Stimulated activated CD8-positive, alpha-beta memory T cell treated with anti-CD3 and anti-CD28 coated beads, Interleukin-2, amount 100 ng/mL, for 48 hours (primary cell): ENCODE measurements around the gene CMYA5.
"Not testable (repeated sequence)": the region's sequence is repeated elsewhere in the genome, so short reads cannot be mapped to it uniquely, and the experiment has no call there.

Experiments used
- DNase-seq, 2 donors: peaks; one replicate each; pipeline ENCODE4 v3.0.0-alpha.2; 2020; ENCODE audit warnings: low read depth in 2 of 2

CMYA5 gene

DNA sequence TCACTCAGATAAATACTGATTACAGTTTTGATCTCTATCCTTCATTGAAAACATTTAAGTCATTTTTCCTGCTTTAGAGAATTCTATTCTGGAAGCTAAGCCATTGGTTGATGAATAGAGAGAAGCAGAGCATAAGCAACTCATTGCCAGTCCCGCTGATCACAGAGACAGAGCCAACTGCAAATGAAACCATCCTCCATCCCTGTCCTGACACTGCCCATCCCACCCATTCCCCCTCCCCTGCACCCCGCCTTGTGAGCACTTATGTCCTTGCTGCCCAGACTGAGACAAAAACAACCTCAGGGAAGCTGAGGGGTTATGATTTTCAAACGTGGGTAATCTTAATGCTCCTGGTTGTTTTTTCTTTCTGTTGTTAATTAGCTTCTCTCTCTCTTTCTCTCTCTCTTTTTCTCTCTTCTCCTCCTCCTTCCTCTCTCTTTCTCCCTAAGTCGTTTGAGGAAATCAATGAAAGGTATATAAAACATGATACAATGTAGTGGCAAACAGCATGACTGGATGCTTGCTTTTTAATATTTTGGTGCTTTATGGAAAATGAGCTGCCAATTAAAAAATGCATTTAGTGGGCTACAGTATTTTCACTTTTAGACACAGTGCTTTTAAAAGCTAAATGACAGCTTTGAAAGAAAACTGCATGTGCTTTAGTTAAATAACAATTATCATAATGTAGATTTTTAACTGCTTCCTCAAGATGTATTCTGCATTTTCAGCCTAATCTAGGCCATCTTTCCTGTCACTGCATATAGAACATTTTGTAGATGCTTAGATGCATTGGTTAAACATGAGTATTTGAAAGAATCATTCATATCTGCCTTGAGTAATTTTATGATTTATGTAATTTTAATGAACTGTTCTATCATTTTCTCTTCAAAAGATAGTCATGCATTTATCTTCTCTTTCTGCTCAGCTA lies 57.3 kb downstream of the CMYA5 start:
- DNase-seq, result no peak

DNA sequence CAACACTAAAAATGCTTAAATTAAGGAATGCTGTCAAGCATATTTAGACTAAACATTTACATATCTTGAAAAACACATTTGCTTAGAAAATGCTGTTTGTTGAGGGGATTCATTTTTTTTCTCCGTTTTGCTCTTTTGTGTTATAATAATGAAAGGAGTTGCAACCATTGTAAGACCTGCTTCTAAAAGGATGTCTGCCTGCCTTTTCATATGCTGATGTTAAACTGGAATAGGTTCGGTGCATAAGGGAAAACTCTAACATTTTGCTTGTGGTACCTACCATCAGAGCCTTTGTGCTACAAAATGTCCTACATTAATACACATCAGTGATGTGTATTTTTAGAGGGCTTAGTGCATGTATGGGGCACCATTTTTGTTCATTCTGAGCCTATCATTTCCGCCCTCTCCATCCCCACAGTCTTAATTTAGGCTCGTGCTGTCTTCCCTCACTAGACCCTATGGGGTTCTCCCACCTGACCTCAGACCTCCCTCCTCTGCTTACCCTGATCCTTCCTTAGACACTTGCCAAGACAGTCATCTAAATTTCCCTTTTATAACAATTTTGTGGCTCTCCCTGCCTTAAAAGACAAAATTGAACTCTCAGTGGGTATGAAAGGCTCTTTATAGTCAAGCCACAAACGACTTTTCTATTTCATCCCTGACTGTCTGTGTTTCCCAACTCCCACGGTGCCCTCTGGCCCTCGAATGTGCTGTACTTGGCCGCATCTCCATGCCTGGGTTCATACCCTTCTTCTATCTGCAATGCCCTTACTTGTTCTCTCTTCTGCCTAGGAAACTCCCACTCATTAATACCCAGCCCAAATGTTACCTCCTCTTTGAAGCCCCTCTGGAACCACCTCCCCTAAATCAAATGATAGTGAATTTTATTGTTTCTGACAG lies 61.2 kb downstream of the CMYA5 start:
- DNase-seq, result no peak

DNA sequence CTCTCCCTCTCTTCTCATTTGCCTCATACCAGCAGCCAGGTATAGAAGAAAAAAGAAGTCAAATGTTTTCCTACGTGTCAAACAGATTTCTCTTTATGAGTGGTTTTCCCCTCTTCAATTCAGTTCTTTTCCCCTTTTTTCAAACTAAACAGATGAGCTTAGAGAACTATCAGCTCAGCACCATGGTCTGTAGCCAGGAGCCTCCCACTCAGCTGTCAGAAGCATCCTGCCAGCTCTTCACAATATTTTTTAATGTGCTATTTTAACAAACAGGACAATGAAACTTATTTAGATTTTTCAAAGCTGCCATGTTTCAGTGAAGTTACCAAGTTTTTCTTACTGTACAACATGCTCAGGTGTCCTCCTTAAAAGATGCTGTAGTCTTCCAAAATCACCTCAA lies 63.5 kb downstream of the CMYA5 start:
- no peak for DNase-seq

DNA sequence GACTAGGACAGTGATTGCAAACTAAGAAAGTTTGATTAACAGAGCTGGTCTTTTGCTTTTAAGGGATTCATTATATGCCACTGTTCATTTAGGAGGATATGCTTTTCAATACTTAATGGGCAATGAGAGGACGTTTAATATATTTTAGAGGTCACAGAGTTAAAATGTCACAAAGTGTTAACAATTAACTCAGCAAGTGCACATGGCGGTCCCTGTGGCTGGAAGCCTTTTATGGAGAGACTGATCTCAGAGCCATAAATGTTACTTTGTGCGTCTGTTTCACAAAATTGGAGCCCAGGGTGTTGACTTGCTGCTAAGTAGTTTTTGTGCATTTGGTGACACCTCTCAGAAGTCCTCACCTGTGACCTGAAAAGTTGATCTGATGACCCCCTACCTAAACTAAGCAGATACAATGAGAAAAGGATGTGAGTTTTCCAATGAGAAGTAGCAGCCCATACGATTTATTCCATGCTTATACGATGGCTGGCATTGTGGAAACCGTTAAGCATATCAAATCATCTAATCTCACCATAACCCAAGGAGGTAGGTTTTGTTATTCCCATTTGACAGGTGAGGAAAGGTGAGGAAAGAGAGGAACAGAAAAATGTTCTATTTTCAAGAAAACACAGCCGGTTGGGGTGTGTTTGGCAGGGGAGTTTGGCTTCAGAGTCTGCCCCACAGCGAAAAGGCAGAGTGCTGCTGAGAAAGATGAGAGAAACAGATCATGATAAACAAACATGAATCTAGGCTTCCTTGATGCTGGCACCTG lies 64.4 kb downstream of the CMYA5 start:
- DNase-seq, result no peak

DNA sequence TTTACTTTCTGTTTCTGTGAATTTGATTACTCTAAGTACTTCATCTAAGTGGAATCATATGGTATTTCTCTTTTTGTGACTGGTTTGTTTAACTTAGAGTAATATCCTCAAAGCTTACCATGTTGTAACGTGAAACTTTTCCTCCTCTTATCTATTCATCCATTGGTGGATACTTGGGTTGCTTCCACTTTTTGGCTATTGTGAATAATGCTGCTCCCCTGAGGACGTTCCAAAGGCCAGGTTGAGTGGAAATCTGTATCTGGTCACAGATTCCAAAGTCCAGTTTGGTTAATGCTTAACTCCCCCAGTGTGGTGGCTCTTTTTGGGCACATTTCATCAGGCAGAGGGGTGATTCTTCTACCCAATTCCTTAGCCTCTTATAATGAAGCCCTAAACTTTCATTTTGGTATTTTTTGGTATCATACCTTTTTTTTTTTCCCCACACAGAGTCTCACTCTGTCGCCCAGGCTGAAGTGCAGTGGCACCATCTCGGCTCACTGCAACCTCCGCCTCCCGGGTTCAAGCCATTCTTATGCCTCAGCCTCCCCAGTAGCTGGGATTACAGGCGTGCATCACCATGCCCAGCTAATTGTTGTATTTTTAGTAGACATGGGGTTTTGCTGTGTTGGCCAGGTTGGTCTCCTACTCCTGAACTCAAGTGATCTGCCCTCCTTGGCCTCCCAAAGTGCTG lies 65.4 kb downstream of the CMYA5 start:
- DNase-seq, result no peak

DNA sequence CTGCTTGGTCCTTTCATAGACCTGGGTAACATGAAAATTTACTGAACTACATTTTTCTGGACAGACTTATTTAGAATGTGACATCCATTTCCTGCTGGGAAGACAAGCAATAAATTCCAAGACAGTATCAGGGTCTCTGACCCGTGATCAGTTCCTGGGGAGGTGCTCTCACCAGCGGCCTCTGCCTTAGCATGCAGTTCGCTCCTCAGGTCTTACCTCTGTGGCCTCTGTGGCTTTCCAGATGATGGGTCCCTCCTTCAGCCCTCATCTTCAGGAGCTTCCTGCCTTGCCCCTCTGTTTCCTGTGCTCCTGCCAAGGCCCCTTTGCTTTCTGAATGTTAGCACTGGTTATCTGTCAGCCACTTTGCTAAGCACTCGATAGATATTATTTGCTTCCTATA lies 66.4 kb downstream of the CMYA5 start:
- no peak for DNase-seq

DNA sequence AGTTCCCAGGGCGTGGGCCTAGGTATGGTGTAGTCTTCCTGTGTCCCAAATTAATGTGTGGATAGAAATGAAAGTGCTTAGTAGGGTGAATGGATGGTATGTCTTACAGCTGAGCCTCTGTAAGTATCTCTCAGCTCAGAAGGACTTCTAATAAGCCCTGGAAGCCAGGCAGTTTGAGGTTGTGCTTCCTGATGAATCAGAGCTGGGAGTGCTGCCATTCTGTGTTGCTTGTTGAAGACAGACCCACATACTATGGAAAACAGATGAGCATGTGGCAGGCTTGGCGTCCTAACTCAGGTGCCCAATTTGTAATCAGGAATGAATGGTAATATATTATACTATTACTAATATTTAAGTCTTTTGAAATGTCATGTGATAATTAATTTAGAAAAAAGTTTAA lies 69.8 kb downstream of the CMYA5 start:
- no peak for DNase-seq

DNA sequence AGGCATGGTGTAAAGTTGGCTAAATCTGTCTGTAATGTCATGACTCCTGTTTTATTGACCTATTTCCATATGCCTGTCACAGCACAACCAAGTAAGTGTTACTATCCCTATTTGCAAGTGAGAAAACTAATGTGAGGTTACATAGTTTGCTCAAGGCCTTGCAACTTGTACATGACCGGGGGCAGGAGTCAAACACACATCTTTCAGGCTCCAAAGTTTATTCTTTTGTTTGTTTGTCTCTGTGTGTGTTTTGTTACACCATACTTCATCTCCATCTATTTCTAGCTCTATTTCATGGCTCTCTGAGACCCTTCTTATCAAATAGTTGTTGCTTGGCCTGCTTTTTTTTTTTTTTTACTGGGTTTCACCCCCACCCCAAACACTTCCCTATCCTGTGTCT lies 70.2 kb downstream of the CMYA5 start:
- DNase-seq, result no peak

DNA sequence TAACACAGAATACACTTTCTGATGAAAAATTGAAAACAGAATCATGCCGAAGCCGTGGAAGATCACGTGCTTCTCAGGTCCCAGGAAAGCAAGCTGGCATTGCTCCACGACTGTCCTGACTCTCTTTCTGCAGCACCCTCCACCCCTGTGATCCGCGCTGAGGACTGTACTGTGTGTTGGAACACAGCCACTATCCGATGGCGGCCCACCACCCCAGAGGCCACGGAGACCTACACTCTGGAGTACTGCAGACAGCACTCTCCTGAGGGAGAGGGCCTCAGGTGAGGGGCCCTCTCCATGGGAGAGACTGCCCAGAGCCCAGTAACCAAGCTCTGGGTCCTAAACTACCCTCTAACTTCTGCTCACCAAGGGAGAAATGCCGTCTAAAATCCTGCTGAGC lies 73.3 kb downstream of the CMYA5 start:
- DNase-seq, result no peak

DNA sequence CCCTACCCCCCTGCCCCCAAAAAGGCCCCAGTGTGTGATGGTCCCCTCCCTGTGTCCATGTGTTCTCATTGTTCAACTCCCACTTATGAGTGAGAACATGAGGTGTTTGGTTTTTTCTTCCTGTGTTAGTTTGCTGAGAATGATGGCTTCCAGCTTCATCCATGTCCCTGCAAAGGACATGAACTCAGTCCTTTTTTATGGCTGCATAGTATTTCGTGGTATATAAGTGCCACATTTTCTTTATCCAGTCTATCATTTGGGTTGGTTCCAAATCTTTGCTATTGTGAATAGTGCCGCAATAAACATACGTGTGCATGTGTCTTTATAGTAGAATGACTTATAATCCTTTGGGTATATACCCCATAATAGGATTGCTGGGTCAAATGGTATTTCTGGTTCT lies 74.5 kb downstream of the CMYA5 start:
- not testable (repeated sequence) for DNase-seq

DNA sequence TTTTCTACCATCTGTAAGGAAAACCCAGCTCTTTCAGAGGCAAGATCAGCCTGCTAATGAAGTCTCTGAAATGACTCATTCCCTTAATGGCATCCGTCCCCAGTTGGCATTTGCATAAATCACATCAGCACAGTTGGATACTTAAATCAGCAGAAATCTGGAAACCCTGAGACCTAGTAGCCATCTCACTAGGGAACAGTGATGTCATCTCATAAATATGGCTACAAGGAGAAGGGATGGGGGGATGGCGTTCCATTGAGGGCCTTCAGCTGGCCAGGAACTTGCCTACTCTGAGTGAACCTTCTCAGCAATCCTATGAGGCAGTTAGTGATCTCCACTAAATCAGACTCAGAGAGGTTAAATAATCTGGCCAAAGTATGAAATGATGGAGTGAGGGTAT lies 81.8 kb downstream of the CMYA5 start:
- no peak for DNase-seq

DNA sequence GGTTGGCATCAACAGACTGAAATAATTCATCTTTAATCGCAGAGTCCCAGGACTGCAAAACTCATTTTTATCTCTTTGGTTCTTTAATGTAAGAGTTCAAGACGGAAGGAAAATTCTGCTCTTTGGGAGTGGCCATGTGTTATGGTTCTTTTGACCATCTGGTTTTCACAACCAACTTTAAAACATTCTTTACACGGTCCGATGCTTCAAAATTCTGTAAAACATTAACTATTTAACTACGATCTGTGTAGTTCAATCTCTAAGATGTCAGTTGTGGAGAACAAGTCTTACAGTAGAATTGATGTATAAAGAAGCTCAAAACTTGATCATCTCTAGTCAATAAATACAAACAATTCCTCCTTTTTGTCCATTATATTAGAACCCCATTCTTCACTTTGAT lies 83.0 kb downstream of the CMYA5 start:
- DNase-seq, result no peak

DNA sequence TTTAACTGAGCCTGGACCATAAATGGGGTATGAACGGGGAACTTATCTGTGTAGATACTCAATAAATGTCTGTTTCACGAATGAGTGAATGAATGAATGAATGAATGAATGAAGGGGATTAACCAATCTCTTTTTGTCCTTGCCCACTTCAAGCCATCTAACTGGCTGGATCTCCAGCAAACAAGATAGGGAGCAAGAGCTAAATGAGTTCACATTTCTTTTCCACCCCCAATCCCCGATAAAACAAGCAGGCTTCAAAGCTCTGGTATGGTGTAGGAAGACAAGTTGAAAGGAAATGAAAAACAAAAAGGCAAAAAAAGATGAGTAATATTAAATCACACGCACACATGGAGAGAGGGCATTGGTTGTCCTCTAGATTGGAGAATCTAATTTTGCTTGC lies 84.0 kb downstream of the CMYA5 start:
- DNase-seq, result no peak

DNA sequence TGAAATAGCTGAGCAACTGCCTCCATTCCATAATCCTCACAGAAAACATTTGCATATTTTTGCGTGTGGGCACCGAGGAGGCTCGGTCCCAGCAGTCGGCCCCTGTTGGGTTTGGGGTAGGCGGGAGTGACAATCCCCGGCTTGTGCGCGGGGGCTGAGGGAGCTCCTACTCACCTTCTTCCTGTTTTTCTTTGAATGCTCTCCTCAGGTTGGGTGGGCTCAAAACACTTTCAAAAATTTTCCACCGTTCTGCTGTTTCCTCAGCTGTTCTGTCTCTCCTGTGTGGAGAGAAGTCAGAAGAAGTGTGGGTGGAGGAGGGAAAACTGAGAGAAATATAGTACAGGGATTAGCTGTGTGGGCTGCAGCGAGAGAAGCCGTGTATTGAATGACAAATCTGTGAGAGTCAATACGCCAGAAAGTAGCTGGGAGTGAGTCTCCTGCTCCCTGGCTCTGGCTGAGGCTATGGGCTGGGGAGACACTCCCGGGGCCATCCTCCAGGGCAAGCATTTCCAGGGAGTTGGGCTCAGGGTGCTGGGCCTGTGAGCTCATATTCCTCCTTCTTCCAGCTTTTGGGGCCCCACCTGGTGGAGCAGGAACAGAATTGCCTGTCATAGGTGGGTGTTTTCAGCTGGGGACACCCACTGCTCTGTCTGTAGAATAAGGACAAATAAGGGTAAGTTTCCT lies 84.7 kb downstream of the CMYA5 start:
- DNase-seq, result no peak

DNA sequence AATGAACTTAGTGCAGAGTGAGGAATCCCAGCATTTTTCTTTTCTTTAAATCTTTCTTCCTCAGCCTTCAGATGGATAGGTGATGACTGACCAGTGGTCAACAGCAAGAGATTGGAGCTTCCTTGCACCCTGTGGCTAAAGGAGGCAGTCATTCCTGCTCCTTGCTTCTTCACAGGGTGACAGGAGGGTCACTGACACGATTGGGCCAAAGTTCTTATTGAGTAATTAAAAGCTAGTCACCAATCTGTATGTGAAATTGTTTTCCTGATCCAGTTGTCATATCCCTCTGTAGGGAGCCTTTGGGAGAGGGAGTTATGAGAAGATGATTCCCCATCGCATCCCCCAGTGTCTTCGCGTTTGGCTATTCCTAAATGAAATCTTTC lies 85.2 kb downstream of the CMYA5 start:
- DNase-seq, result no peak

DNA sequence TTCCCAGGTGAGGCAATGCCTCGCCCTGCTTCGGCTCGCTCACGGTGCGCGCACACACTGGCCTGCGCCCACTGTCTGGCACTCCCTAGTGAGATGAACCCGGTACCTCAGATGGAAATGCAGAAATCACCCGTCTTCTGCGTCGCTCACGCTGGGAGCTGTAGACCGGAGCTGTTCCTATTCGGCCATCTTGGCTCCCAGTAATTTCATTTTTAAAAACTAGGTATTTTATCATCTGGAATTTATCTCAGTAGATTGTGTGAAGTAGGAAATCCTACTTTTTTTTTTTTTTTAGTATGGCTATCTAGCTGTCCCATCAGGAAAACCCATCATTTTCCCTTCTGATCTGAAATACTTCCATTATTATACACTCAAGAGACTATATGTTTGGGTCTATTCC lies 95.1 kb downstream of the CMYA5 start:
- DNase-seq, result not testable (repeated sequence)

DNA sequence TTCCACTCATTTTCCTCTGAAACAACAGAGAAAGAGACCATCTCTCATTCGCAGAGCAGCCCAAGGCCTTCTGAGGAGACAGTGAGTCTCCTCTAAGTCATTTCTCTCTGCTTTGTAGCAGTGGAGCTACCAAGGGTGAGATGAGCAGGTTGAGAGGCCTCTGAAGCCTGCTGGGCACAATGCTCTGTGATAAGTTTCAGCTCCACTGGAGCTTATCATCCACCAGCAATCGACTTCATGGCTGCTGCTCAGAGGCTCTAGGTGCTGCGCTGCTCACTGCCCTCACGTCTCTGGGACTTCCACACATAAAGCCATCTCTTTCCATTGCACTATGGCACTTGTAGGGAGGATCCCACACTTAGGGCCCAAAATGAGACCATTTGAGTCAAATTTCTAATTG lies 96.3 kb downstream of the CMYA5 start:
- DNase-seq, result no peak

DNA sequence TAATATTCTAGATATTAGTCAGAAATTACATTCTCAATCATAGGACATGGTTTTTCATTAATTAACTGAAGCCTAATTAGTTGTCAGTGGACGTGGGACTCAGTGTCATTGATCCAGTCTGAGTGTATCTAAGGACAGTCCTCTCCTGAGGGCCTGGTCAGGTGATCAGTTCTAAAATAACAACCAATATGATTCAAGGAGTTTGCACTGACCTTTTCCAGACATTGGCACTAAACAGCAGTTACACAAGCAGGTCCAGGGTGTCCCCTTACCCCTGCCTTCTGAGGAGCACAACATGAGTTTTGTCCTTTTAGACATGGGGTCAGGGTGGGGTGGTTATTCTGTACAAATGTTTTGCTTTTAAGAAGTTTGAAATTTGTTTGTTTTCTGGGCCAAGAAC lies 97.8 kb downstream of the CMYA5 start:
- no peak for DNase-seq

DNA sequence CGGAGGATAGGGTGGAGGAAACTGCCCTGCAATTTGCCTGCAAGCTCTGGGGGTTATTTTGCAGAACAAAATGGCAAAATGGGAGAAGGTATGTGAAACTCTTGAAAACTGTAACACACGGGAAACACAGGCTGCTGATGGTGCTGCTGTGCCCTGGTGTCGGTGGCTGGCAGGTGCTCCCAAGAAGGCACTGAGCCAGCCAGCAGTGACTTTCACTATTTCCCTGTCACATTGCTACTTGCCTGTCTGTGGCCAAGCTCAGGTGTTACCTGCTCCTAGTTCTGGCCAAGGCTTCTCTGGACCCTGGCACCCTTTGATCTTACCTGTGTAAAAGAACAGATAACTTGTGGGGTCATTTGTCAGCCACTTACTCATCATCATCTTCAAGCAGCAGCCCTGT lies 102.2 kb downstream of the CMYA5 start:
- no peak for DNase-seq

DNA sequence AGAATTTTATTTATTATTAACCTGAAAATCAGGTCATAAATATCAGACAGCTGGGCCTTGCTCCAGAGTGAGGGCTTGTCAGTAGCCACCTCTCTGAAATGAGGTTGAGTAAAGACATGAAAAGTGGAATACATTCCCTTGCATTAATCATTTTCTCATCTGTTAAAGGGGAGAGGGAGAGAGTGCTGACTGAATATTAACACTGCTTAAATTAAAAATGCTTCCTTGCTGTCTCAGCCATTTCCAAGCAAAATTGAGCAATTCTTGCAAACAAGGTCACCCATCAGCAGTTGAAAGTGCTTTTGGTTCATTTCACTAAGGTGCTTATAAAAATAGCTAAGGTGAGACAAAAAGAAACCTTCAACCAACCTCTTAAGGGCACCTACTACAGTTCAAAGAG lies 102.8 kb downstream of the CMYA5 start:
- no peak for DNase-seq

DNA sequence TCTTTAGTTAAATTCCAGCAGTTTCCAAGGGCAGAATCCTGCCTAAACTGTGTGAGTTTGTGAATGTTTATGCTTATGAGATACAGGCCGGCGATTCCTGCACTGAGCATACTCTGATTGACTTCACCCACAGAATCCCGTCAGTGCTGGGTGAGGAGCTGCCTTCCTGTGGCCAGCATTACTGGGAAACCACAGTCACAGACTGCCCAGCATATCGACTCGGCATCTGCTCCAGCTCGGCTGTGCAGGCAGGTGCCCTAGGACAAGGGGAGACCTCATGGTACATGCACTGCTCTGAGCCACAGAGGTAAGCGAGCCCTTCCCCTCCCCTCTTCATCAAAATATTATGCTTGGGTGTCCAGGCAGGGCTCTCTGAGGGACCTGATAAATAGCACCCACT lies 103.7 kb downstream of the CMYA5 start:
- no peak for DNase-seq
